ENCODE results near the gene NFATC2.

The NFATC2 gene

DNA sequence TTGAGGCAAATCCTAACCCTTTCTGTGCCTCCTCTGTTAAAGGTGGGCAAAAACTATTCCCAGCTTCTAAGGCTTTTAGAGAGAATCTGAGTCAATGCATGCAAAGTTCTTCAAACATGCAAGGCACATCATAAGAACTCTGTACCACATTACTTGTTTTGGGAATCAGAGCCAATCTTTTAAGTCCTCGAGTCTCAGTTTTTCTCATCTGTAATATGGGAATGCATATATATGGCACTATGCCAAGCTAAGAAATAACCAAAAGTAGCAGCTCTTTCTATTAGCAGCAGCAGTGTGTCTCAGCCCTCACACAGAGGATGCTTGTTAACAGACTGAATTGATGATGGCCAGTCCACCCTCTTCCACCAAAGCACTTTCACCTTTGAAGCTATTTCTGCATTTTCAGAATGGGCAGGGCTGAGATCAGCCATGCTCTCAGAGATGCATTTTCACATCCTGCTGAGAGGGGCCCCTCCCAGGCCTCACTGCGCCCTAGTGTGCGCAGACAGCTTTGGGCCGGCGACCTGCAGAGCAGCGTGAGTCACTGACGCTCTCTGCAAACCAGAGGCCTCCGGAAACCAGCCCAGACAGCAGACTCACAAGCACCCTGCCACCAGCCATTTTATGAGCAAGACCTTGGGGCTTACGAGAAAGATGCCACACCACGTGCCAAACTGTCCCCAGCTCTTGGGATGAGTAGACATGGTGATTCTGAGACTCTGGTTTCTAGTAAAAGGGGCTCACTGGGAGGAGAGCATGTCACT lies 138.0 kb downstream of the NFATC2 start:
- TF ChIP-seq POLR2AphosphoS5 (IDR thresholded peaks at IDR 0.05; ENCODE audit: low read depth): no peak
- TF ChIP-seq, protein P1, sequence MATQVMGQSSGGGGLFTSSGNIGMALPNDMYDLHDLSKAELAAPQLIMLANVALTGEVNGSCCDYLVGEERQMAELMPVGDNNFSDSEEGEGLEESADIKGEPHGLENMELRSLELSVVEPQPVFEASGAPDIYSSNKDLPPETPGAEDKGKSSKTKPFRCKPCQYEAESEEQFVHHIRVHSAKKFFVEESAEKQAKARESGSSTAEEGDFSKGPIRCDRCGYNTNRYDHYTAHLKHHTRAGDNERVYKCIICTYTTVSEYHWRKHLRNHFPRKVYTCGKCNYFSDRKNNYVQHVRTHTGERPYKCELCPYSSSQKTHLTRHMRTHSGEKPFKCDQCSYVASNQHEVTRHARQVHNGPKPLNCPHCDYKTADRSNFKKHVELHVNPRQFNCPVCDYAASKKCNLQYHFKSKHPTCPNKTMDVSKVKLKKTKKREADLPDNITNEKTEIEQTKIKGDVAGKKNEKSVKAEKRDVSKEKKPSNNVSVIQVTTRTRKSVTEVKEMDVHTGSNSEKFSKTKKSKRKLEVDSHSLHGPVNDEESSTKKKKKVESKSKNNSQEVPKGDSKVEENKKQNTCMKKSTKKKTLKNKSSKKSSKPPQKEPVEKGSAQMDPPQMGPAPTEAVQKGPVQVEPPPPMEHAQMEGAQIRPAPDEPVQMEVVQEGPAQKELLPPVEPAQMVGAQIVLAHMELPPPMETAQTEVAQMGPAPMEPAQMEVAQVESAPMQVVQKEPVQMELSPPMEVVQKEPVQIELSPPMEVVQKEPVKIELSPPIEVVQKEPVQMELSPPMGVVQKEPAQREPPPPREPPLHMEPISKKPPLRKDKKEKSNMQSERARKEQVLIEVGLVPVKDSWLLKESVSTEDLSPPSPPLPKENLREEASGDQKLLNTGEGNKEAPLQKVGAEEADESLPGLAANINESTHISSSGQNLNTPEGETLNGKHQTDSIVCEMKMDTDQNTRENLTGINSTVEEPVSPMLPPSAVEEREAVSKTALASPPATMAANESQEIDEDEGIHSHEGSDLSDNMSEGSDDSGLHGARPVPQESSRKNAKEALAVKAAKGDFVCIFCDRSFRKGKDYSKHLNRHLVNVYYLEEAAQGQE (IDR thresholded peaks at IDR 0.05; ENCODE audit: insufficient replicate concordance, low read depth): no peak
- TF ChIP-seq GABPA (IDR thresholded peaks at IDR 0.05; ENCODE audit: low read depth): no peak
- TF ChIP-seq, protein P2, sequence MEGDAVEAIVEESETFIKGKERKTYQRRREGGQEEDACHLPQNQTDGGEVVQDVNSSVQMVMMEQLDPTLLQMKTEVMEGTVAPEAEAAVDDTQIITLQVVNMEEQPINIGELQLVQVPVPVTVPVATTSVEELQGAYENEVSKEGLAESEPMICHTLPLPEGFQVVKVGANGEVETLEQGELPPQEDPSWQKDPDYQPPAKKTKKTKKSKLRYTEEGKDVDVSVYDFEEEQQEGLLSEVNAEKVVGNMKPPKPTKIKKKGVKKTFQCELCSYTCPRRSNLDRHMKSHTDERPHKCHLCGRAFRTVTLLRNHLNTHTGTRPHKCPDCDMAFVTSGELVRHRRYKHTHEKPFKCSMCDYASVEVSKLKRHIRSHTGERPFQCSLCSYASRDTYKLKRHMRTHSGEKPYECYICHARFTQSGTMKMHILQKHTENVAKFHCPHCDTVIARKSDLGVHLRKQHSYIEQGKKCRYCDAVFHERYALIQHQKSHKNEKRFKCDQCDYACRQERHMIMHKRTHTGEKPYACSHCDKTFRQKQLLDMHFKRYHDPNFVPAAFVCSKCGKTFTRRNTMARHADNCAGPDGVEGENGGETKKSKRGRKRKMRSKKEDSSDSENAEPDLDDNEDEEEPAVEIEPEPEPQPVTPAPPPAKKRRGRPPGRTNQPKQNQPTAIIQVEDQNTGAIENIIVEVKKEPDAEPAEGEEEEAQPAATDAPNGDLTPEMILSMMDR (IDR thresholded peaks at IDR 0.05; ENCODE audit: insufficient read depth, low read length): no peak
- TF ChIP-seq SPI1 (IDR thresholded peaks at IDR 0.05; ENCODE audit: borderline replicate concordance, low read depth): no peak
- no peaks in the 10 kb centered on the region for H3K27me3 ChIP-seq (ENCODE audit: insufficient read depth, poor library complexity, severe bottlenecking)
- no peak for DNase-seq (ENCODE audit: low read depth in 1 of 2, low spot score in 1 of 2)
- no peak overlapping the region for H3K27ac ChIP-seq (replicated peaks)
- no peak overlapping the region for H3K4me3 ChIP-seq (replicated peaks; ENCODE audit: insufficient read depth, low read length)

DNA sequence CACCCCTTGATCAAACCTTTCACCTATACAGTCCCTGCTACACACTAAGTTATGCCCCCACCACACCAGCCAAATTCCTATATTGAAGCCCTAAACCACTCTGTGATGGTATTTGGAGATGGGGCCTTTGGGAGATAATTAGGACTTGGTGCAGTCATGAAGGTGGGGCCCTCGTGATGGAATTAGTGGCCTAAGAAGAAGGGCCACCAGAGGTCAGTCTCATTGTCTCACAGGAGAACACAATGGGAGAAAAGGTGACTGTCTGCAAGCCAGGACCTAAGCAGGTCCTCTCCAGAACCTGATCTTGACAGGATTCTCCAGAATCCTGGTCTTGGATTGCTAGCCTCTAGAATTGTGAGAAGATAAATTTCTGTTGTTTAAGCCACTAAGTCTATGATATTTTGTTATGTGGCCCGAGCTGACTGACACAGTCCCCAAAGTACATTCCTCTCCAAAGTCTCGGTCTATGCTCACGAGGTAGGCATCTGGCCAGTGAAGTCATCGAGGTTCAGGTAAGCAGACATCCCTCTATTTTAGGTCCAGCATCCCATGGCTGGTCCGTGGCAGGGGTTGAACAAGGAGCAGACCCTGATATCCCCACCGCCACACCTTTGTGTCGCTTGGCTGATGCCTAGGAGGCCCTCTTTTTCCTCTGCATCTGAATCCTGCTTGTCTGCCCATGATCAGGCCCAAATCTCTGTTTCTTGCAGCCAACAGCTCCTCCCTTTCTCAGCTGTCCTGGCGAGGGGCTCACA lies 138.9 kb downstream of the NFATC2 start:
- H3K27ac ChIP-seq (replicated peaks): no peak overlapping the region
- H3K27me3 ChIP-seq (ENCODE audit: insufficient read depth, poor library complexity, severe bottlenecking): no peaks in the 10 kb centered on the region
- H3K4me3 ChIP-seq (replicated peaks; ENCODE audit: insufficient read depth, low read length): no peak overlapping the region
- TF ChIP-seq SPI1 (IDR thresholded peaks at IDR 0.05; ENCODE audit: borderline replicate concordance, low read depth): no peak
- TF ChIP-seq, protein P2 (IDR thresholded peaks at IDR 0.05; ENCODE audit: insufficient read depth, low read length): no peak
- TF ChIP-seq GABPA (IDR thresholded peaks at IDR 0.05; ENCODE audit: low read depth): no peak
- no peak for DNase-seq (ENCODE audit: low read depth in 1 of 2, low spot score in 1 of 2)

DNA sequence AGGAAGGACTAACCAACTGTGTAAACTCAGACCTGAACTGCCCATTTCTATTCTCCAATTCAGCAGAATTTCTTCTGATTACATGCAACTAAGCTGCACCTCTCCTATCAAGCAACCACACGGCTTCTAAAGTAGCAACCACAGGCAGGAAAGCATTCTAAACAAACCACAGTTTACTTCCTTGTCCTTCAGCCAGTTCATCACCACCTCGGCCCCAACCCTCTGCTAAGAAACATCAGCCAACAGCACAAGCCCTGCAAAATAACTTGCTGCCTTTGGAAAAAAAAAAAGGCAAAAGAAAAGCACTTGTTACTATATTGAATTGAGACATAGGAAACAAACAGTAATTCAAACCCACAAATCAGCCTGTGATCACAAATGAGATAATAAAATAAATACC lies 140.3 kb downstream of the NFATC2 start:
- Histone ChIP-seq H3K27ac (replicated peaks) (no peak overlapping the region), H3K4me3 (replicated peaks; ENCODE audit: insufficient read depth, low read length) (no peak overlapping the region), H3K27me3 (ENCODE audit: insufficient read depth, poor library complexity, severe bottlenecking) (no peaks in the 10 kb centered on the region)
- TF ChIP-seq, protein P1 (IDR thresholded peaks at IDR 0.05; ENCODE audit: insufficient replicate concordance, low read depth): no peak
- TF ChIP-seq SPI1 (IDR thresholded peaks at IDR 0.05; ENCODE audit: borderline replicate concordance, low read depth): no peak
- no peak for TF ChIP-seq GABPA (IDR thresholded peaks at IDR 0.05; ENCODE audit: low read depth)
- TF ChIP-seq, protein P2 (IDR thresholded peaks at IDR 0.05; ENCODE audit: insufficient read depth, low read length): no peak
- TF ChIP-seq POLR2AphosphoS5 (IDR thresholded peaks at IDR 0.05; ENCODE audit: low read depth): no peak
- peak; percentile 16 to 49 for DNase-seq (ENCODE audit: low read depth in 1 of 2, low spot score in 1 of 2)

Measured in HL-60 (cell line).